HG03095 (cell line): ENCODE data around the gene YTHDF2.
"Not testable (repeated sequence)": the region's sequence is repeated elsewhere in the genome, so short reads cannot be mapped to it uniquely, and the experiment has no call there.

Experiments used
- ATAC-seq: cut with Tn5 transposase; IDR thresholded peaks from one replicate; pipeline ENCODE4 v1.9.1; 2021; ENCODE audit warnings: moderate library complexity; ENCODE audit not compliant: unreplicated experiment

YTHDF2 gene

GRCh38 chr1:28736450-28737306 is at the start of gene YTHDF2:
YTHDF2 (plus strand) TSS chr1:28736940; CDS start chr1:28737121, 181 bp downstream.
- peak; percentile 76 for ATAC-seq

GRCh38 chr1:28691627-28692026 is 45.1 kb upstream of the YTHDF2 start:
- ATAC-seq, result not testable (repeated sequence)

GRCh38 chr1:28703629-28704028 is 33.1 kb upstream of the YTHDF2 start:
- ATAC-seq, result no peak

GRCh38 chr1:28716336-28716735 is 20.4 kb upstream of the YTHDF2 start:
- no peak for ATAC-seq

GRCh38 chr1:28718166-28718565 is 18.6 kb upstream of the YTHDF2 start:
- no peak for ATAC-seq

DNA sequence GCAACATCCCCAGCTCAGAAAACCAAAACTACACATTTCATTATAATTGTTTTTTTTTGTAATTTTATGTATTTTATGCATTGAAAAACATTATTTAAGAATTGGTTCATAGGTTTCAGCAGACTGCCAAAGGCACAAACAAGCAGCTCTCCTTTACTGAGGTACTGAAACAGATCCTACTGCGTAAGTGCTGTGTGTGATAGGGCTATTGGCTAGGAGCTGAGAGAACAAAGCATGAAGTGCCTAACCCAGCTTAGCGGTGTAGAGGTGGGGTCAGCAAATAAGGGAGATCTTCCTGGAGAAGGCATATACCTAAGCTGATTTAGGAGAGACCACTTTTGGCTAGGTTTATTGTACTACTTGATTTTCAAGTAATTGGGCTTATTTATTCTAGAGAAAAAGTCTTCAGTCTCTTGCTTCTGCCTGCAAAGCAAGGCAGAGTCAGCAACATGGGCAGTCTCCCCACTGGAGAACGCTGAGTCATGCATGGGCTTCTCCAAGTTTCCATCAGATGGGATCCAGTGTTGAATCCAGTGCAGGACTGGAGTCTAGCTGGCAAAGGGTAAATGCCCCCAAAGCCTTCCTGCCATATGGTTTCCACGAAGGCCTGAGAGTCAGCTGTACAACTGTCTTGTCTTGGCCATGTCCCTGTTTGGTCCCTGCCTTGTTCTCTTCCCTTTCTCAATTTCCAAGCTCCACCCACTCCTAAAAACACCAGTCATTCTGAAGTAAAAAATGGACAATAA is 18.0 kb upstream of the YTHDF2 start:
- no peak for ATAC-seq

DNA sequence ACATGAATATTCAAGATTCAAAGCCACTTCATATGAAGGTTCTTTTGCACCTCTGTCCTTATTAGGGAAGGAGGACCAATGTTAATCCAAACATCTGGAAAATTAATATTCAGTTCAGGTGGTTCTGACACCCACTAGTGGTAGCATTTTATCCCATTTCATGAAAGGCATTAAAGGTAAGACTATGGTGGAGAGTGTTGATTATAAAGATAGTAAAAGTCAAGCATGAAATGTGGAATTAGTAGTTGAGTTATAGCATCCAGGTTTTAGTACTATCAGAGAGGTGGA is 17.5 kb upstream of the YTHDF2 start:
- ATAC-seq, result no peak

DNA sequence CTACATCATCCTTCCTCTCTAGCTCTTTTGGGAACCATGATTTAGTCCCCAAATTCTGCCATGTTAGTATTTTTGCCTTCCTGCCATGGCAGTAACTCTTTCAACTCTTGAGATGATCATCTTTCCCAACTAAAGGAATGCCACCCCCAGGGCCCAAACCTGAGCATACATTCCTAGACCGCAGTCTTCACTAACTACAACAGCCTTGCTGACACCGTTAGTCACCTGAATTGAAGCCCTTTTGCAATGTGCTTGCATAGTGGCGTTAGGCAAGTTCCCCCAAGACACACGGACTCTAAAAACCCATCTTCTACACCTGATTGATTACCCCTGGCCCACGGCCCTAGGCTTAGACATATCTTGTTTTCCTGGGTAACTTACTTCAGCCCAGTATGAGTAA is 16.4 kb upstream of the YTHDF2 start:
- no peak for ATAC-seq

DNA sequence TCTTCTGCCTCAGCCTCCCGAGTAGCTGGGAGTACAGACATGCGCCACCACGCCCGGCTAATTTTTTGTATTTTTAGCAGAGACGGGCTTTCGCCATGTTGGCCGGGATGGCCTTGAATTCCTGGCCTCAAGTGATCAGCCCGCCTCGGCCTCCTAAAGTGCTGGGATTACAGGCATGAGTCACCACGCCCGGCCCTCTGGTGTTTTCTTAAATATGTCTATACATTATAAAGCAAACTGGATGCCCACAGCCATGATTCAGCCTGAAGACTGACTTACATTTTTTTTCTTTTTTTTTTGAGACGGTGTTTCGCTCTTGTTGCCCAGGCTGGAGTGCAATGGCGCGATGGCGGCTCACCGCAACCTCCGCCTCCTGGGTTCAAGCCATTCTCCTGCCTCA is 14.8 kb upstream of the YTHDF2 start:
- not testable (repeated sequence) for ATAC-seq

- ATAC-seq, result not testable (repeated sequence)
Observed at GRCh38 chr1:28725365-28725764, 11.4 kb upstream of the YTHDF2 start.

- no peak for ATAC-seq
Observed at GRCh38 chr1:28735961-28736449, 735 bp upstream of the YTHDF2 start.

DNA sequence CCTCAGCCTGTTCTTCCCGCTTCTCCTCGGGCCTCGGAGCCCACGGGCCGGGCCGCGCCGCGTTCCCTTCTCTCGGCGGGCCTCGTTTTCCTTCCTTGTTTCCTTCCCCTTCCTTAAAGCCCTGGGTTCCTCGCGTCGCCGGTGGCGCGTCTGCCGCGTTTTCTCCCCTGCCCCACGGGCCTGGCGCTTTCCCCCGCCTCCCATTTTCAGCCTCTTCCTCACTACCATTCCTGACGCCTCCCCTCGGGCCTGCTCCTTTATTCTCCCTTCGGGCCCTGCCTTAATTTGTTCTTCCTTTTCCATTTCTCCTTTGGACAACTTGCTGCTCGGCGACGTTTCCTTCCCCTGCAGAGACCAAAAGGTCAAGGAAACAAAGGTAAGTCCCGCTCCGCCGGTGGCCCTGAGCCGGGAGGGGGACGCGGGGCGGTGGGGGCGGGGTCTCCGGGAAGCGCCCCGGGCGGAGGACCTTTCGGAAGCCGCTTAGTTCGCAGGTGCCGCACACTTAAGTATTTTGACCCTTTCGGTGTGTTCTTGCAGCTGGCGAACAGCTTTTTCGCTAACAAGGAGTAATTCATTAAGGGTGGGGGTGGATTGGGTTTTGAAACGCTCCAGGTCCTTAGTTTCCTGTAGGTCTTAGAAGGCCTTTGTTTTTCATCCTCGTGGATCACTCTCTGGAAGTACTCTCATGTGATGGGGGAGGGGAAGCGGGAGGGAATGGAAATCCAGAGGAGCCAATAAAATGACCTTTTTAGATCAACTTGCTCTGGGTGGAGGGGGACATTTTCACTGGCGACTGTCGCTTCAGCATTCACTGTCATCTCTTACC is 780 bp downstream of the YTHDF2 start:
- peak; percentile 6 for ATAC-seq

DNA sequence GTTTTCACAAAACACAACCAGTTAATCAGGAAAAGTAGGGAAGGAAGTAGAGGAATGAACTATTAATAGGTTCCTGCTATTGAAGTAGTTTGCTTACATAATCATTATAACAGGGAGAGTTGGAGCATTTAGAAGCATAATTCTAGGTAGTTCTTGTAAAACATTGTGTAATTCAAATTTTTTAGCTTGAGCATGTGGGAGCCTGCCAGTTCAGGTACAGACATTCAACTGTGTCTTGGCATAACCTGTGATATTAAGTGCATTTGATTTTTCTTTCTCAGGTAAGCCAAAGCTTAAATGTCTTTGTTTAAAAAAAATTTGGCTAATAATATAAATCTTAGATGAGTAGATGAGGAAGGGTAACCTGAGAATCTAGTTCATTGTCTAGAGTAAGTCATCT is 3.4 kb downstream of the YTHDF2 start:
- ATAC-seq, result no peak

GRCh38 chr1:28744184-28744583 is 7.4 kb downstream of the YTHDF2 start:
- ATAC-seq, result no peak

DNA sequence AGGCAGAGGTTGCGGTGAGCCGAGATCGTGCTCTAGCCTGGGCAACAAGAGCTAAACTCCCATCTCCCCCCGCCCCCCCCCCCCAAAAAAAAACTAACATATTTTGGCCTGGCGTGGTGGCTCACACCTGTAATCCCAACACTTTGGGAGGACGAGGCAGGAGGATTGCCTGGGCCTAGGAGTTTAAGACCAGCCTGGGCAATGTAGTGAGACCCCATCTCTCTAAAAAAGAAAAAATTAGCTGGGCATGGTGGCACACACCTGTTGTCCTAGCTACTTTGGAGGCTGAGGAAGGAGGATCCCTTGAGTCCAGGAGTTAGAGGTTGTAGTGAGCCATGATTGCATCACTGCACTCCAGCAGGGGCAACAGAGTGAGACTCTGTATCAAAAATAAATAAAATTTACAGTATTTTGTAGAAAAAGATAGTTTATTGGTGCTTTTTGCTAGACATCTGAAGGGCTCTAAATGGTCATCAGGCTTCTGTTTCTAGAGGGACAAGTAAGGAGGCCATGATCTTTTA is 9.0 kb downstream of the YTHDF2 start:
- ATAC-seq, result no peak

GRCh38 chr1:28750330-28750729 is 13.6 kb downstream of the YTHDF2 start:
- no peak for ATAC-seq

- ATAC-seq, result not testable (repeated sequence)
Observed at GRCh38 chr1:28750771-28751294, 14.1 kb downstream of the YTHDF2 start.

- ATAC-seq, result no peak
Observed at GRCh38 chr1:28751315-28752060, 14.7 kb downstream of the YTHDF2 start.

- no peak for ATAC-seq
Observed at GRCh38 chr1:28755701-28756100, 19.0 kb downstream of the YTHDF2 start.

DNA sequence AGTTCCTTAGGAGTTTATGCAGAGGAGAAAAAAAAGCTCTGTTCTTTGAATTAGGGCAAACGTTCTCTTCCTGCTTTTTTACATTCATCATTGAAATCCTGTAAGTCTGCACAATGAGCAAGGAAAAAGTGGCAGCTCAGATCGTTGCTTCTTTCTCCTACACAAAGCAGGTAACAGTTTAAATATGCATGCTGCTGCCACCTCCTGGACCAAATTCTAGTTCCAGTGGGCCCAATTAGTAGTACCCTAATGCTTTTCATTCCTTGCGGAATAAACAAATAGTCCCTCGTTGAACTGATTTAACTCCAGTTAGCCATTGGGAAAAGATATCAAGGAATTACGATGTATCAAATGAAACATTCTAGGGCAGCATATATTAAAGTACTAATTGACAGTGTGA is 20.1 kb downstream of the YTHDF2 start:
- no peak for ATAC-seq
